H1 (cell line): ENCODE data around the gene TGFB1. TPM values are rescaled to one million over a fixed set of nuclear protein-coding genes. Genes with fewer than 3 reads are reported as not detected.

ENCODE experiments used
- ATF3 ChIP-seq: IDR thresholded peaks from 2 replicates; pipeline ENCODE4 v1.6.1; 2011; ENCODE audit warnings: low read depth, mild to moderate bottlenecking, low read length; ENCODE audit not compliant: insufficient read depth
- MAX ChIP-seq: IDR thresholded peaks from 2 replicates; pipeline ENCODE4 v1.6.1; 2012; ENCODE audit warnings: inconsistent platforms
- RXRA ChIP-seq: IDR thresholded peaks from 2 replicates; pipeline ENCODE4 v1.6.1; 2011; ENCODE audit warnings: low read depth, mild to moderate bottlenecking, low read length, moderate library complexity; ENCODE audit not compliant: insufficient read depth
- SAP30 ChIP-seq: fragments of 300-600 bp; sonication (generic); IDR thresholded peaks from 2 replicates; pipeline ENCODE4 v1.7.1; 2012; ENCODE audit warnings: low read length, moderate library complexity, mild to moderate bottlenecking, inconsistent platforms; ENCODE audit not compliant: insufficient read depth, insufficient replicate concordance
- SIX5 ChIP-seq: IDR thresholded peaks from 2 replicates; pipeline ENCODE4 v1.6.1; 2011; ENCODE audit warnings: mild to moderate bottlenecking, low read depth, low read length
- polyA plus RNA-seq, 7 experiments: library from polyadenylated mRNA; depleted of rRNA in 3 of 7; stranded (reverse) in 5 of 7; unstranded in 2 of 7; fragments of >200 nt in 5 of 7; fragments of 200-250 nt in 2 of 7; gene quantifications; 1 replicate in 5 of 7; 2 replicates in 1 of 7; 4 replicates in 1 of 7; pipeline versions ENCODE4 v1.2.1 to v1.2.3, GENCODE V29; 2011 to 2013; ENCODE audit warnings: missing spikeins in 2 of 7, mixed read lengths in 2 of 7
- total RNA-seq: library from RNA; stranded (reverse); fragmentation: NEBNext Ultra II Directional; extraction: Animal tissue kit (Norgen Biotek cat#: 25700); gene quantifications from 2 replicates; pipeline ENCODE4 v1.2.1, GENCODE V29; 2021

Gene TGFB1
- total and polyA plus RNA-seq, 2 of the 8 experiments (the other 6 are each of a cell fraction or from before 2014, with no cell fraction given) = 1.7 to 10.6 TPM

GRCh38 chr19:41299046-41299754 is 54.5 kb downstream of the TGFB1 start (continued):
- TF ChIP-seq RXRA = no peak
- TF ChIP-seq SAP30 = no peak
- no peak for TF ChIP-seq SIX5
- no peak for TF ChIP-seq MAX
- no peak for TF ChIP-seq ATF3
